Measurements from ENCODE around the gene MTHFD1. TPM values are rescaled to one million over a fixed set of nuclear protein-coding genes. Genes with fewer than 3 reads are reported as not detected.

MTHFD1 gene
- total and polyA plus RNA-seq, 9 donors, result 16.3 to 77.6 (median 52.1) TPM

- WGBS, 3 donors, result 83 to 85% (median 84%) methylated on average over 5 of the region's 5 CpGs
- Histone ChIP-seq H3K4me3 (no peak overlapping the region), H3K27me3 (no peaks in the 10 kb centered on the region), H3K27ac (no peak overlapping the region), H3K36me3 (no peaks in the 10 kb centered on the region), H3K9me3 (no peaks in the 10 kb centered on the region), H3K4me1 (ENCODE audit: insufficient read depth) (no peaks in the 10 kb centered on the region)
- DNase-seq, result no peak
- intact Hi-C loops (cut with DNase I), result no loop called here
- TF ChIP-seq POLR2A (IDR thresholded peaks at IDR 0.05) (no peak), EP300 (IDR thresholded peaks at IDR 0.05) (no peak)
- TF ChIP-seq, protein P1, sequence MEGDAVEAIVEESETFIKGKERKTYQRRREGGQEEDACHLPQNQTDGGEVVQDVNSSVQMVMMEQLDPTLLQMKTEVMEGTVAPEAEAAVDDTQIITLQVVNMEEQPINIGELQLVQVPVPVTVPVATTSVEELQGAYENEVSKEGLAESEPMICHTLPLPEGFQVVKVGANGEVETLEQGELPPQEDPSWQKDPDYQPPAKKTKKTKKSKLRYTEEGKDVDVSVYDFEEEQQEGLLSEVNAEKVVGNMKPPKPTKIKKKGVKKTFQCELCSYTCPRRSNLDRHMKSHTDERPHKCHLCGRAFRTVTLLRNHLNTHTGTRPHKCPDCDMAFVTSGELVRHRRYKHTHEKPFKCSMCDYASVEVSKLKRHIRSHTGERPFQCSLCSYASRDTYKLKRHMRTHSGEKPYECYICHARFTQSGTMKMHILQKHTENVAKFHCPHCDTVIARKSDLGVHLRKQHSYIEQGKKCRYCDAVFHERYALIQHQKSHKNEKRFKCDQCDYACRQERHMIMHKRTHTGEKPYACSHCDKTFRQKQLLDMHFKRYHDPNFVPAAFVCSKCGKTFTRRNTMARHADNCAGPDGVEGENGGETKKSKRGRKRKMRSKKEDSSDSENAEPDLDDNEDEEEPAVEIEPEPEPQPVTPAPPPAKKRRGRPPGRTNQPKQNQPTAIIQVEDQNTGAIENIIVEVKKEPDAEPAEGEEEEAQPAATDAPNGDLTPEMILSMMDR (IDR thresholded peaks at IDR 0.05), result no peak
Measured at GRCh38 chr14:64410084-64410774, 22.1 kb downstream of the MTHFD1 start.

DNA sequence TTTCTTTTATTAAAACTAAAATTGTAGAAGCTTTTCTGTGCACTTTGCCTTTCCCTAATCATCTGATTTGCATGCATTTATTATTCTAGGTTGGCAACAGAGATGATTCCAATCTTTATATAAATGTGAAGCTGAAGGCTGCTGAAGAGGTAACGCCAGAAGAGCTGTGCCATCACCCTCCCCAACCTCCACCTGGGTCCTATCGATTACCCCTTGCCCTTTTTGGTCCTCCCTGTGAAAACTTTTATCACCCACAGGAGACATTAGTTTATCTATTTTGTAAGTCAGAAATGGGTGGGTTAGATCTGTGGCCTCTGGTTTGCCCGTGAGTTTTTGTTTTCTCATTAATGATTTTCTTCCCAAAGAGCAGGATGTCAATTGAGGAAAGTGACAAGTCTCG, 22.8 kb downstream of the MTHFD1 start:
- H3K4me1 ChIP-seq (ENCODE audit: insufficient read depth), result no peaks in the 10 kb centered on the region
- H3K36me3 ChIP-seq, result no peaks in the 10 kb centered on the region
- no peak overlapping the region for H3K4me3 ChIP-seq
- H3K27me3 ChIP-seq, result no peaks in the 10 kb centered on the region
- no peak overlapping the region for H3K27ac ChIP-seq
- DNase-seq, result no peak
- WGBS, 3 donors, result 95 to 97% (median 96%) methylated on average over 4 of the region's 4 CpGs
- TF ChIP-seq, protein P1 (IDR thresholded peaks at IDR 0.05), result no peak
- intact Hi-C loops (cut with DNase I), result no loop called here
- no peaks in the 10 kb centered on the region for H3K9me3 ChIP-seq

DNA sequence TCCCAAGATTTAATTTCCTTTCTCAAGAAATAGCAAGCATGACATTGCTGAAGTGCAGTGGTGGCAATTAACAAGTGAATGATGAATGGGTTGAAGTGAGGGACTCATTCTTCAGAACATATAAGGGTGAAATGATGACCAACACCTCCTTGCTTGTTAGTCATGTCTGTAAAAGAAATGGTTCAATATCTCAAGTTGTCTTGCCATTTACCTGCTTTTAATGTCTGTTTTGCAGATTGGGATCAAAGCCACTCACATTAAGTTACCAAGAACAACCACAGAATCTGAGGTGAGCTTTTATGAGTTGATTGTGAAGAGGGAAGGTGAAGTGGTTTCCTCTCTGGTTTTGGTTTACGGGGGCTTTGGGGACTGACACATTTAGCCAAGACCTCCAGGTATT, 24.1 kb downstream of the MTHFD1 start:
- TF ChIP-seq POLR2A (IDR thresholded peaks at IDR 0.05) (no peak), EP300 (IDR thresholded peaks at IDR 0.05) (no peak)
- TF ChIP-seq, protein P1 (IDR thresholded peaks at IDR 0.05), result no peak
- DNase-seq, result no peak
- H3K4me3 ChIP-seq, result no peak overlapping the region
- H3K27me3 ChIP-seq, result no peaks in the 10 kb centered on the region
- H3K9me3 ChIP-seq, result no peaks in the 10 kb centered on the region
- H3K4me1 ChIP-seq (ENCODE audit: insufficient read depth), result no peaks in the 10 kb centered on the region
- 90 to 97% (median 94%) methylated on average over 1 of the region's 1 CpG for WGBS, 3 donors
- intact Hi-C loops (cut with DNase I), result no loop called here
- H3K27ac ChIP-seq, result no peak overlapping the region
- H3K36me3 ChIP-seq, result no peaks in the 10 kb centered on the region

DNA sequence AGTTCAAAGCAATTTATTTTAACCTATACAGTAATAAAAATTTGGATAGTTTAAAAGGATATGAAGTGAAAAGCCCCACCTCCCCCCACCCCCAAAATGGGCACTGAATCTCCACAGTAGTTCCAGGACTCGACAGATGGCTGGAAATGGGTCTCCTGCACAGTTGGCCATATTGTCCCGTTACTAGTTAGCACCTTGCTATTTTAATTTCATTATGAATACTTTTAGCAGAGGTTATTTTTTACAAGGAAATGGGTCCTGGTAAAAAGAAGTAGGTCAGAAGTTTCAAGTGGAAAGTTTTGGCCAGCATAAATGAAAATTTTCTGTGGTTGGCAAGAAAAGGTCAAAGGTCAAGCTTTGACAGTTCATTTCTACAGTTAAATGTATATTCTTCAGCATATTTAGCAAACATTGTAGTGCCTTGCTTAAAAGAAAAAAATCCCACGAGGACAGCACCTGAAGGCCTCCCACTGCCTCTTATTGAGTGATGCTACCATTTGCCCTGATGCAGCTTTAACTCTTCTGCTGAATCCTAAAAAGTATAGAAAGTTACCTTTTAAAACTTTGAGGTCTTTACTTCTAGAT, 28.3 kb downstream of the MTHFD1 start:
- Histone ChIP-seq H3K36me3 (no peaks in the 10 kb centered on the region), H3K27me3 (no peaks in the 10 kb centered on the region), H3K9me3 (no peaks in the 10 kb centered on the region), H3K4me3 (no peak overlapping the region), H3K27ac (no peak overlapping the region), H3K4me1 (ENCODE audit: insufficient read depth) (no peaks in the 10 kb centered on the region)
- DNase-seq, result no peak
- intact Hi-C loops (cut with DNase I), result no loop called here
- WGBS, 3 donors, result 85 to 89% (median 88%) methylated on average over 3 of the region's 3 CpGs
- TF ChIP-seq, protein P1 (IDR thresholded peaks at IDR 0.05), result no peak
